ENCODE results near the gene KCNAB2.

Gene KCNAB2

GRCh38 chr1:6045561-6045960 lies at the start of gene KCNAB2:
TSS of gene KCNAB2 (plus strand) at chr1:6045888. CDS start at chr1:6051537, 5,649 bp downstream.
- DNase-seq (ENCODE audit: low spot score): no peak

- no peak for DNase-seq (ENCODE audit: low spot score)
Measured at GRCh38 chr1:5996641-5997270, 48.9 kb upstream of the KCNAB2 start.

- no peak for DNase-seq (ENCODE audit: low spot score)
Measured at GRCh38 chr1:5997316-5997715, 48.4 kb upstream of the KCNAB2 start.

GRCh38 chr1:5998051-5998905 lies 47.4 kb upstream of the KCNAB2 start:
- DNase-seq (ENCODE audit: low spot score): no peak

- DNase-seq (ENCODE audit: low spot score): no peak
Measured at GRCh38 chr1:5998906-5999301, 46.8 kb upstream of the KCNAB2 start.

GRCh38 chr1:5999711-6000443 lies 45.8 kb upstream of the KCNAB2 start:
- no peak for DNase-seq (ENCODE audit: low spot score)

DNA sequence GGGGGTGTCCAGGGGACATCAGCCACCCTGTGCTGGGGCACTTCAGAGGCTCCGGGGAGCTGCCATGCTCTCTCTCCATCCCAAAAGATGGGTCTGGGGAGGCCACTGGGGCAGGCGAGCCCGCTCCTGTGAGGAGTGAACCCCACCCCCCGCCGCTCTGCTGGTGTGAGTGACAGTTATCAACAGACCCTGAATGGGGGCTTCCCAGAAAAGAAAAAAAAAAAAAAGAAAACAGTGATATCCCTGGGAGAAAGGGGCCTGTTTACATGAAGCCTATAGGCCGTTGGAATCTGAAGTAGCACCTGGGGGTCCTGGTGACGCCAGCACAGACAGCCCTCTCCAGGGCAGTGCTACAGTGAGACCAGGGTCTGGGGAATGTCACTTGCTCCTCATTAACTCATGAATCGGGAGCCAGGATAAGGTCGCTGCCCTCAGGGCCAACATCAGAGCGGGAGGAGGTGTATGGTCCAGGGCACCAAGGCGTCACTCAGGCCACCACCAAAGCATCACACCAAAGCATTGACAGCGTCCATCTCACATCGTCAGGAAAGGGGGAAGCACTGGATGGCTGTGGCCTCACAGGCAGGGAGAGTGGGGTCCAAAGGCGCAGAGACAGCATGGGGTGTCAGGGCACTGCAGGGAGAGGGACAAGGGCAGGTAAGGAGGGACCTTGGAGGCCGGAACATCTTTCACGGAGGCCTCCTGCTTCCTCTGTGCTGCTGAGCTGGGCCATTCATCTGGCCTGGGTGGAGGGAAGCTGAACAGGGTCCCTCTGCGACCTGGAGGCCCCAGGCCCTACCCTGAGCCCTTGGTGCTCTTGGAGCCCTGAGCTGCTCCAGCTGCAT lies 45.0 kb upstream of the KCNAB2 start:
- DNase-seq (ENCODE audit: low spot score): no peak

DNA sequence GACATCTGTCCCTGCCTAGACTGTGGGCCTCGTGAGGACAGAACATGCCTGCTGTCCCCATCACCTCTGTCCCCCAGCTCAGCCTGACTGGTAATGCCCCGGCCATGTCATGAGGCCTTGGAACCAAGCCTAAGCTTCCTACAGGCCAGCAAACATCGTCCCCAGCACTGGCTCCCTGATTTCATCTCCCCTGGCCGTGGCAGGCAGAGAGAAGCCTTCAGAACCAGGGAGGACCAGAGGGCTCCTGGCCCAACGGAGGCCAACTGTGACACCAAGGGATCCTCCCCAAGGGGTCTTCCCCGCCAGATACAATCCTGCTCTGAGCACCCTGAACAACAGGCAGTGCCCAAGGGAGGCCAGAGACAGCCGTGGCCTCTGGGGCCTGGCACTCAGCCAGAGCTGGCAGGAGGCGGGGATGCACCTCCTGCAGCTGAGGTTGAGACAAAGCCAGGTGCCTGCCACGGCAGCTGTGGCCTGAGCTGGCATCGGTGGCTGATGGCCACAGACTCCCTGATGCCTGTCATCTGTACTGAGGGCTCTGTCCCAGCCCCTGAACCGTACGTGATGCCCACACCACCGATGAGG lies 43.6 kb upstream of the KCNAB2 start:
- DNase-seq (ENCODE audit: low spot score): no peak

GRCh38 chr1:6002714-6003501 lies 42.8 kb upstream of the KCNAB2 start:
- no peak for DNase-seq (ENCODE audit: low spot score)

GRCh38 chr1:6003568-6004411 lies 41.9 kb upstream of the KCNAB2 start:
- no peak for DNase-seq (ENCODE audit: low spot score)

GRCh38 chr1:6004412-6005123 lies 41.1 kb upstream of the KCNAB2 start:
- DNase-seq (ENCODE audit: low spot score): no peak

GRCh38 chr1:6005276-6005917 lies 40.3 kb upstream of the KCNAB2 start:
- no peak for DNase-seq (ENCODE audit: low spot score)

DNA sequence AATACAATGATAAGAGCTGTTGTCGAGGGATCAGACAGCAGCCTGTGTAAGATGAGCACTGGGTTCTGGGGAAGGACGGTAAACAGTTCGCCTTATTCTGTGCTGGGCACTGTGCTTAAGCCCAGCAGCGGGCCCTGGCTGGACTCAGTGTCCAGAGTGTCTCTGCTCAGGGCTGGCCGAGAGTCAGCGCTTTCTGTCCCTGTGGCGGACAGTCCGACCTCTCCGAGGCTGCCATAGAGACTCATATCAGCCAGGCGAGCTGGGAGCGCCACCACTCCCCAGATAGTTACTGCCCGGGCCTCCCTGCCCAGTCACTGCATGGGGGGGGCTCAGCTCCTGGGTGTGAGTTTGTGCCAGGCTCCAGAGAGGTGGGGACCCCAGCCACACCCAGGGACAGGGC lies 38.8 kb upstream of the KCNAB2 start:
- DNase-seq (ENCODE audit: low spot score): no peak

DNA sequence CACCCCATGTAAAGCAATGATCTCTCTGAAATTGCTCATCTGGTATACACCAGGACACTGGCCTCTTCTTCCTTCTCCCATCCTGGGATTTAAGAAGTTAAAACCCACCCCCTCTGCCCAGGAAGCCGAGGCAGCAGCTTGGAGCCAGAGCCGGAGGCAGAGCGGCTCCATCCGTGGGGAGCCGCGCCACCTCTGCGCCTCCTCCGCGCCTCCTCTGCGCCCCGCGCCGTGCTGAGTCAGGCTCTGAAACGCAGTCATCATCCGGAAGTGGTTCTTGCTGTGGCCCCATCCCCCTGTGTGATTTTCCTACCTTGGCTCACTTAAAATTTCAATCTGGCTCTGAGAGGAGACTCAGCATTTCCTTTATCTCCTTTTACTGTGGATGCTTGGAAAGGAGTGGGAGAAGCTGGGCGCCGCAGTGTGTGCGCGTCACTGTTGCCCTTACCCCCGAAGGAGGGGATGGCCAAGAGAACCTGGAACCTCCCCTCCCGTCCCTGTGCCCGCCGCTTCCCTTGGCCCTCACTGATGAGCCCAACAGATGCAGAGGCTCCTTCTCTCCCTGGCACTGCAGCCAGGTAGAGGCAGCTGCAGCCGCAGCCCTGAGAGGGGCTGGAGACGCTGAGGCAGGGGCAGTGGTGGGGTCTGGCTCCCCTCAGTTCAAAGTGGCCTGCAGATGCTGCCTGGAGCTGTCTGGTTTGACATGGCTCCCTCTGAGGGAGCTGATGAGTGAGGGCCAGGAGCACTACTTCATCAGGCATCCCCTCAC lies 38.2 kb upstream of the KCNAB2 start:
- no peak for DNase-seq (ENCODE audit: low spot score)

- DNase-seq (ENCODE audit: low spot score): no peak
Measured at GRCh38 chr1:6008084-6008415, 37.6 kb upstream of the KCNAB2 start.

- no peak for DNase-seq (ENCODE audit: low spot score)
Measured at GRCh38 chr1:6008696-6009095, 37.0 kb upstream of the KCNAB2 start.

- peak; percentile 59 for DNase-seq (ENCODE audit: low spot score)
Measured at GRCh38 chr1:6009120-6010040, 36.3 kb upstream of the KCNAB2 start.
